GM23338 (cell line): ENCODE results near the gene ARHGAP32. TPM values are rescaled to one million over a fixed set of nuclear protein-coding genes. Genes with fewer than 3 reads are reported as not detected.

Source experiments
- ATAC-seq: fragments of 200-7000 bp; cut with Tn5 transposase; 3 replicates; pipeline ENCODE4 v1.9.1; 2020
- DNase-seq: peaks from one replicate; pipeline ENCODE4 v3.0.0-alpha.2; 2015; ENCODE audit warnings: low spot score
- H2AFZ ChIP-seq: fragments of 200-600 bp; sonication (generic); 2 replicates; pipeline ENCODE4 v1.8.0; 2016; ENCODE audit warnings: antibody characterized with exemption, mild to moderate bottlenecking, moderate library complexity
- H3F3A ChIP-seq: fragments of 200-600 bp; sonication (generic); replicated peaks from 2 replicates; pipeline ENCODE4 v1.8.0; 2017; ENCODE audit warnings: antibody characterized with exemption, mixed run types, low read depth
- H3K27ac ChIP-seq: fragments of 200-600 bp; sonication (generic); 2 replicates; pipeline ENCODE4 v1.6.1; 2016; ENCODE audit warnings: low read depth
- H3K27me3 ChIP-seq: fragments of 200-600 bp; sonication (generic); 2 replicates; pipeline ENCODE4 v1.8.0; 2016; ENCODE audit warnings: mild to moderate bottlenecking, mixed run types, moderate library complexity; ENCODE audit not compliant: insufficient read depth
- H3K36me3 ChIP-seq: fragments of 200-600 bp; sonication (generic); 2 replicates; pipeline ENCODE4 v1.8.0; 2016; ENCODE audit warnings: mild to moderate bottlenecking; ENCODE audit not compliant: insufficient read depth
- H3K4me1 ChIP-seq: fragments of 200-600 bp; sonication (generic); 2 replicates; pipeline ENCODE4 v1.8.0; 2016; ENCODE audit warnings: mild to moderate bottlenecking, moderate library complexity; ENCODE audit not compliant: insufficient read depth
- H3K4me2 ChIP-seq: fragments of 200-600 bp; sonication (generic); 2 replicates; pipeline ENCODE4 v1.7.1; 2017; ENCODE audit warnings: mixed run types
- H3K4me3 ChIP-seq: fragments of 200-600 bp; sonication (generic); 2 replicates; pipeline ENCODE4 v1.6.1; 2016; ENCODE audit warnings: mixed run types
- H3K79me2 ChIP-seq: fragments of 200-600 bp; sonication (generic); replicated peaks from 2 replicates; pipeline ENCODE4 v1.8.0; 2017; ENCODE audit warnings: mild to moderate bottlenecking; ENCODE audit not compliant: insufficient read depth
- H3K9me2 ChIP-seq: fragments of 200-600 bp; sonication (generic); 2 replicates; pipeline ENCODE4 v1.8.0; 2017; ENCODE audit not compliant: insufficient read depth
- H4K20me1 ChIP-seq: fragments of 200-600 bp; sonication (generic); replicated peaks from 2 replicates; pipeline ENCODE4 v1.8.0; 2017; ENCODE audit warnings: mild to moderate bottlenecking; ENCODE audit not compliant: insufficient read depth
- H3K27ac Mint-ChIP-seq: 2 replicates; pipeline ENCODE4 v1.8.0; 2020; ENCODE audit warnings: inconsistent platforms, mild to moderate bottlenecking, moderate library complexity, mixed read lengths
- H3K27me3 Mint-ChIP-seq: 3 replicates; pipeline ENCODE4 v1.8.0; 2022; ENCODE audit warnings: low read depth, mild to moderate bottlenecking, moderate library complexity, mixed read lengths, inconsistent platforms; ENCODE audit not compliant: insufficient read depth, poor library complexity
- H3K36me3 Mint-ChIP-seq: 3 replicates; pipeline ENCODE4 v1.8.0; 2021; ENCODE audit warnings: low read depth, mild to moderate bottlenecking, inconsistent platforms, moderate library complexity, mixed read lengths
- H3K4me1 Mint-ChIP-seq: 3 replicates; pipeline ENCODE4 v1.8.0; 2020; ENCODE audit warnings: mild to moderate bottlenecking, inconsistent platforms, mixed read lengths
- H3K4me3 Mint-ChIP-seq: 3 replicates; pipeline ENCODE4 v1.8.0; 2021; ENCODE audit warnings: moderate library complexity, mild to moderate bottlenecking, inconsistent platforms, mixed read lengths
- H3K9me3 Mint-ChIP-seq: 3 replicates; pipeline ENCODE4 v1.8.0; 2020; ENCODE audit warnings: moderate library complexity, mild to moderate bottlenecking, inconsistent platforms, mixed read lengths
- CREB1 ChIP-seq: fragments of 250-450 bp; sonication (Bioruptor Pico); IDR thresholded peaks from 2 replicates; pipeline ENCODE4 v1.5.0; 2020; ENCODE audit warnings: low read depth, mild to moderate bottlenecking, moderate library complexity
- CTCF ChIP-seq, 2 experiments: fragments of 200-600 bp in 1 of 2; sonication (generic) in 1 of 2; conservative IDR thresholded peaks; 2 replicates each; pipeline versions ENCODE4 v1.5.1 to v1.6.1; 2016 to 2017; ENCODE audit warnings: antibody characterized with exemption in 2 of 2, low read depth in 2 of 2, mild to moderate bottlenecking in 2 of 2, moderate library complexity in 1 of 2
- ETS1 ChIP-seq: IDR thresholded peaks from 2 replicates; pipeline ENCODE4 v1.6.1; 2016; ENCODE audit warnings: antibody characterized with exemption
- EZH2 ChIP-seq: fragments of 200-600 bp; sonication (generic); IDR thresholded peaks from one replicate; pipeline ENCODE4 v1.8.0; 2017; ENCODE audit warnings: antibody characterized with exemption, mild to moderate bottlenecking, low read depth; ENCODE audit not compliant: unreplicated experiment
- JUNB ChIP-seq: IDR thresholded peaks from one replicate; pipeline ENCODE4 v1.6.1; 2016; ENCODE audit warnings: antibody characterized with exemption; ENCODE audit not compliant: unreplicated experiment
- NANOG ChIP-seq: IDR thresholded peaks from 2 replicates; pipeline ENCODE4 v1.6.1; 2016; ENCODE audit warnings: antibody characterized with exemption, borderline replicate concordance
- POLR2AphosphoS5 ChIP-seq: IDR thresholded peaks from 2 replicates; pipeline ENCODE4 v1.6.1; 2016; ENCODE audit warnings: antibody characterized with exemption, low read depth
- REST ChIP-seq: IDR thresholded peaks from one replicate; pipeline ENCODE4 v1.6.1; 2018; ENCODE audit warnings: antibody characterized with exemption; ENCODE audit not compliant: unreplicated experiment
- STAT1 ChIP-seq: IDR thresholded peaks from one replicate; pipeline ENCODE4 v1.6.1; 2016; ENCODE audit warnings: antibody characterized with exemption; ENCODE audit not compliant: unreplicated experiment
- ZNF331 ChIP-seq: fragments of 250-450 bp; sonication (Bioruptor Pico); IDR thresholded peaks from 2 replicates; pipeline ENCODE4 v1.5.0; 2020; ENCODE audit warnings: low read depth, mild to moderate bottlenecking, moderate library complexity
- ZNF462 ChIP-seq: fragments of 250-450 bp; sonication (Bioruptor Pico); IDR thresholded peaks from 2 replicates; pipeline ENCODE4 v1.5.0; 2020; ENCODE audit warnings: mild to moderate bottlenecking, moderate library complexity
- polyA plus RNA-seq: library from polyadenylated mRNA; unstranded; fragments of >200 nt; fragmentation: Nextera tagmentation; extraction: Ambion mirVana; gene quantifications from 2 replicates; pipeline ENCODE4 v1.2.1, GENCODE V29; 2016
- total RNA-seq: library from RNA; depleted of rRNA; stranded (reverse); fragments of >200 nt; shearing (Covaris generic); gene quantifications from 2 replicates; pipeline ENCODE4 v1.2.3, GENCODE V29; 2014

ARHGAP32 gene
- total and polyA plus RNA-seq, 2 experiments from 2014 or later, result 3.9 to 17.2 TPM

- H3K27ac Mint-ChIP-seq, result no peak overlapping the region
Measured at GRCh38 chr11:128934926-128935325, 257.2 kb downstream of the ARHGAP32 start.

More at GRCh38 chr11:128934926-128935325, 257.2 kb downstream of the ARHGAP32 start:
- Mint-ChIP-seq H3K4me1 (peaks cover 26% of the 10 kb centered on the region), H3K9me3 (no peaks in the 10 kb centered on the region; the same call in 2 of the 3 replicates), H3K27me3 (peaks cover 25% of the 10 kb centered on the region), H3K36me3 (no peaks in the 10 kb centered on the region), H3K4me3 (no peak overlapping the region)
- Histone ChIP-seq H3K79me2 (no peaks in the 10 kb centered on the region), H3K4me1 (peaks cover 10% of the 10 kb centered on the region), H3K4me2 (no peak overlapping the region), H2AFZ (no peak overlapping the region), H3K27ac (no peak overlapping the region), H3F3A (no peaks in the 10 kb centered on the region), H3K27me3 (peaks cover 11% of the 10 kb centered on the region; the same call in 1 of the 2 replicates), H3K4me3 (no peak overlapping the region), H3K9me2 (no peaks in the 10 kb centered on the region), H3K36me3 (no peaks in the 10 kb centered on the region), H4K20me1 (no peaks in the 10 kb centered on the region)
- TF ChIP-seq STAT1, result no peak
- no peak for TF ChIP-seq ETS1
- no peak for TF ChIP-seq POLR2AphosphoS5
- TF ChIP-seq EZH2, result no peak
- TF ChIP-seq CREB1, result no peak
- TF ChIP-seq REST, result no peak
- TF ChIP-seq NANOG, result no peak
- TF ChIP-seq ZNF462 (CRISPR knock-in tag), result no peak
- TF ChIP-seq CTCF (conservative IDR thresholded peaks at IDR 0.05; ENCODE audit: low read depth in 2 of 2), result no peak
- no peak for TF ChIP-seq JUNB
- no peak for TF ChIP-seq ZNF331 (CRISPR knock-in tag)
- DNase-seq, result no peak
- ATAC-seq, result no peak
